GM15510 (cell line): ENCODE data around the gene DNALI1.

ENCODE experiments used
- POLR2A ChIP-seq: IDR thresholded peaks from 3 replicates; pipeline ENCODE4 v1.6.1; 2011; ENCODE audit warnings: borderline replicate concordance; ENCODE audit not compliant: insufficient read length; ENCODE audit errors: extremely low read depth

Gene DNALI1

GRCh38 chr1:37553927-37554808, 2.6 kb upstream of the DNALI1 start, which contains the start of gene SNIP1:
Gene SNIP1 (minus strand): TSS chr1:37554293. CDS start chr1:37554229, 64 bp downstream.
- TF ChIP-seq POLR2A = peak; percentile 58

- TF ChIP-seq POLR2A = no peak
Measured at GRCh38 chr1:37557402-37557801, 662 bp downstream of the DNALI1 start.

- TF ChIP-seq POLR2A = no peak
Measured at GRCh38 chr1:37558411-37558810, 1.7 kb downstream of the DNALI1 start.

- no peak for TF ChIP-seq POLR2A
Measured at GRCh38 chr1:37559080-37559479, 2.3 kb downstream of the DNALI1 start.

- no peak for TF ChIP-seq POLR2A
Measured at GRCh38 chr1:37560401-37561132, 3.8 kb downstream of the DNALI1 start.

GRCh38 chr1:37561133-37562132, 4.7 kb downstream of the DNALI1 start:
- no peak for TF ChIP-seq POLR2A

- no peak for TF ChIP-seq POLR2A
Measured at GRCh38 chr1:37562984-37563383, 6.2 kb downstream of the DNALI1 start.

- TF ChIP-seq POLR2A = no peak
Measured at GRCh38 chr1:37564892-37565291, 8.2 kb downstream of the DNALI1 start.

GRCh38 chr1:37567023-37567422, 10.3 kb downstream of the DNALI1 start:
- TF ChIP-seq POLR2A = no peak

- TF ChIP-seq POLR2A = no peak
Measured at GRCh38 chr1:37570528-37571334, 14.0 kb downstream of the DNALI1 start.

- no peak for TF ChIP-seq POLR2A
Measured at GRCh38 chr1:37574834-37575480, 18.2 kb downstream of the DNALI1 start.

GRCh38 chr1:37575692-37576091, 19.0 kb downstream of the DNALI1 start:
- no peak for TF ChIP-seq POLR2A

GRCh38 chr1:37588939-37589338, 32.2 kb downstream of the DNALI1 start:
- TF ChIP-seq POLR2A = no peak
